Hepatocyte (in vitro differentiated cells): ENCODE measurements around the gene KRTAP10-3.

Experiments
- EZH2phosphoT487 ChIP-seq: fragments of 200-600 bp; sonication (generic); IDR thresholded peaks from one replicate; pipeline ENCODE4 v1.6.1; 2018; ENCODE audit warnings: antibody characterized with exemption, mild to moderate bottlenecking, low read depth, moderate library complexity; ENCODE audit not compliant: unreplicated experiment, severe bottlenecking
- TF ChIP-seq, protein P1 (sequence below): fragments of 200-600 bp; sonication (generic); IDR thresholded peaks from 2 replicates; pipeline ENCODE4 v1.5.1; 2016; ENCODE audit warnings: antibody characterized with exemption, mild to moderate bottlenecking; ENCODE audit not compliant: poor library complexity

GRCh38 chr21:44569861-44570517 lies 11.4 kb upstream of the KRTAP10-3 start:
- TF ChIP-seq, protein P1, sequence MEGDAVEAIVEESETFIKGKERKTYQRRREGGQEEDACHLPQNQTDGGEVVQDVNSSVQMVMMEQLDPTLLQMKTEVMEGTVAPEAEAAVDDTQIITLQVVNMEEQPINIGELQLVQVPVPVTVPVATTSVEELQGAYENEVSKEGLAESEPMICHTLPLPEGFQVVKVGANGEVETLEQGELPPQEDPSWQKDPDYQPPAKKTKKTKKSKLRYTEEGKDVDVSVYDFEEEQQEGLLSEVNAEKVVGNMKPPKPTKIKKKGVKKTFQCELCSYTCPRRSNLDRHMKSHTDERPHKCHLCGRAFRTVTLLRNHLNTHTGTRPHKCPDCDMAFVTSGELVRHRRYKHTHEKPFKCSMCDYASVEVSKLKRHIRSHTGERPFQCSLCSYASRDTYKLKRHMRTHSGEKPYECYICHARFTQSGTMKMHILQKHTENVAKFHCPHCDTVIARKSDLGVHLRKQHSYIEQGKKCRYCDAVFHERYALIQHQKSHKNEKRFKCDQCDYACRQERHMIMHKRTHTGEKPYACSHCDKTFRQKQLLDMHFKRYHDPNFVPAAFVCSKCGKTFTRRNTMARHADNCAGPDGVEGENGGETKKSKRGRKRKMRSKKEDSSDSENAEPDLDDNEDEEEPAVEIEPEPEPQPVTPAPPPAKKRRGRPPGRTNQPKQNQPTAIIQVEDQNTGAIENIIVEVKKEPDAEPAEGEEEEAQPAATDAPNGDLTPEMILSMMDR = no peak
- TF ChIP-seq EZH2phosphoT487 = no peak
